ENCODE data around the gene FAM53B.

The FAM53B gene

DNA sequence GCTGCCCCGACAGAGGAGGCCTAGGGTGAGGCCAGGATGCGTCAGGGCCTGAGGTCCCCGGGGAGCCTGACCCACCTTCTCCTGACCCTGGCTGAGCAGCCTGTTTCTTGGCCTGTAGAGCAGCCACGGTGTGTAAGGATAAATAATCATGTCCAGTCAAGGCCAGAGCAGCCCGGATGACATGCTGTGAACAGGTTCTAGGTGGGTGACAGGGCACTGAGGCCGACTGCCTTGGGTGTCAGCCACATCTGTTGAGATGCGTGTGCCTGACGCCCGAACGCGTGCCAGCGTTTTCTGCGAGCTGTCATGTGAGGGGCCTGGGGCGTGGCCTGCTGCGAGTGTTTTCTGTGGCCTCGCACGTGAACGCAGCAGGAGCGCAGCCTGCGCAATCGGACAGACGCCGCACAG is 118.3 kb downstream of the FAM53B start:
- H3K4me1 ChIP-seq (ENCODE audit: control insufficient read depth, insufficient read depth, low read length) = no peaks in the 10 kb centered on the region; the same call in 1 of the 2 replicates
- H3K36me3 ChIP-seq (ENCODE audit: control insufficient read depth in 2 of 2, insufficient read depth in 1 of 2, low read length in 2 of 2) = no peaks in the 10 kb centered on the region
- H3K4me3 ChIP-seq (ENCODE audit: low read depth, low read length) = no peak overlapping the region
- POLR2A ChIA-PET = no interaction called here
- CTCF ChIA-PET = no interaction called here
- no peaks in the 10 kb centered on the region for H3K9me3 ChIP-seq (ENCODE audit: control insufficient read depth, insufficient read depth, low read depth, low read length)
- no peak for TF ChIP-seq ZNF280C (tag by site-specific recombination; IDR thresholded peaks at IDR 0.05)
- TF ChIP-seq ZNF23 (tag by site-specific recombination; IDR thresholded peaks at IDR 0.05; ENCODE audit: borderline replicate concordance) = no peak
- TF ChIP-seq ZNF302 (tag by site-specific recombination; IDR thresholded peaks at IDR 0.05; ENCODE audit: low read depth) = no peak
- no peak for TF ChIP-seq ZNF311 (tag by site-specific recombination; IDR thresholded peaks at IDR 0.05; ENCODE audit: borderline replicate concordance)
- no peak for TF ChIP-seq ZNF423 (tag by site-specific recombination; IDR thresholded peaks at IDR 0.05)
- TF ChIP-seq, protein P1, sequence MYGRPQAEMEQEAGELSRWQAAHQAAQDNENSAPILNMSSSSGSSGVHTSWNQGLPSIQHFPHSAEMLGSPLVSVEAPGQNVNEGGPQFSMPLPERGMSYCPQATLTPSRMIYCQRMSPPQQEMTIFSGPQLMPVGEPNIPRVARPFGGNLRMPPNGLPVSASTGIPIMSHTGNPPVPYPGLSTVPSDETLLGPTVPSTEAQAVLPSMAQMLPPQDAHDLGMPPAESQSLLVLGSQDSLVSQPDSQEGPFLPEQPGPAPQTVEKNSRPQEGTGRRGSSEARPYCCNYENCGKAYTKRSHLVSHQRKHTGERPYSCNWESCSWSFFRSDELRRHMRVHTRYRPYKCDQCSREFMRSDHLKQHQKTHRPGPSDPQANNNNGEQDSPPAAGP (tag by site-specific recombination; IDR thresholded peaks at IDR 0.05) = no peak
- TF ChIP-seq ZNF610 (tag by site-specific recombination; IDR thresholded peaks at IDR 0.05; ENCODE audit: borderline replicate concordance) = no peak
- TF ChIP-seq ZNF132 (tag by site-specific recombination; IDR thresholded peaks at IDR 0.05; ENCODE audit: borderline replicate concordance) = no peak
- TF ChIP-seq, protein P2, sequence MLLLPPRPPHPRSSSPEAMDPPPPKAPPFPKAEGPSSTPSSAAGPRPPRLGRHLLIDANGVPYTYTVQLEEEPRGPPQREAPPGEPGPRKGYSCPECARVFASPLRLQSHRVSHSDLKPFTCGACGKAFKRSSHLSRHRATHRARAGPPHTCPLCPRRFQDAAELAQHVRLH (tag by site-specific recombination; IDR thresholded peaks at IDR 0.05) = no peak
- TF ChIP-seq ZNF768 (tag by site-specific recombination; IDR thresholded peaks at IDR 0.05) = no peak
- no peak for TF ChIP-seq RBAK (tag by site-specific recombination; IDR thresholded peaks at IDR 0.05)
- no peak for TF ChIP-seq CTCF (tag by site-specific recombination; IDR thresholded peaks at IDR 0.05)
- H3K27ac ChIP-seq (ENCODE audit: extremely low read depth, low read depth, low read length) = no peak overlapping the region

DNA sequence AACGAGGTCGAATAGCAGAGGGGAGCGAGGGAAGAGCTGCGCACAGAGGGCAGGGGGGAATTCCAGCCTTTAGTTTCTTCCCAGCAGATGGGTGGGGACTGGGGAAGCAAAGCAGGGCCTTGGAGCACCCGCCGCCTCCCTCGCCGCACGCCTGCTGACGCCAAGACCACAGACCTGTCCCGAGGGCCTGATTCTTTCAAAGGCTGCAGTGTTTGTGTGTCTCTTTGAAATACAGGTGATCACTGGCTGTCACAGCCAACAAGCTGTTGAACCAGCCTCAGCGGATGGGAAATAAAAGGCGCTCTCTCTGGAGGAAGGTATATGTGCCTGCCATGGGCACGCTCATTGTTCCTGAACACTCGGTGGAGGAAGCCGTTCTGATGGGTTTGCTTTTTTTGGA is 119.3 kb downstream of the FAM53B start:
- ChIA-PET CTCF (interaction anchor here (0.9 kb wide), 1 partner anchor 117 kb away, joined by 3 read pairs; no protein-coding TSS in a partner anchor), POLR2A (no interaction called here)
- no peaks in the 10 kb centered on the region for H3K9me3 ChIP-seq (ENCODE audit: control insufficient read depth, insufficient read depth, low read depth, low read length)
- no peak overlapping the region for H3K27ac ChIP-seq (ENCODE audit: extremely low read depth, low read depth, low read length)
- no peak for TF ChIP-seq ZNF530 (tag by site-specific recombination; IDR thresholded peaks at IDR 0.05; ENCODE audit: low read depth)
- no peak for TF ChIP-seq ZNF114 (tag by site-specific recombination; IDR thresholded peaks at IDR 0.05)
- no peak for TF ChIP-seq ZIC2 (tag by site-specific recombination; IDR thresholded peaks at IDR 0.05)
- TF ChIP-seq EGR2 (tag by site-specific recombination; IDR thresholded peaks at IDR 0.05; ENCODE audit: low read depth) = no peak
- TF ChIP-seq ZNF140 (tag by site-specific recombination; IDR thresholded peaks at IDR 0.05) = no peak
- no peak for TF ChIP-seq ZNF324 (tag by site-specific recombination; IDR thresholded peaks at IDR 0.05)
- TF ChIP-seq ZNF426 (tag by site-specific recombination; IDR thresholded peaks at IDR 0.05) = no peak
- no peak for TF ChIP-seq ZNF791 (tag by site-specific recombination; IDR thresholded peaks at IDR 0.05)
- no peak for TF ChIP-seq HOXD13 (CRISPR knock-in tag; IDR thresholded peaks at IDR 0.05; ENCODE audit: borderline replicate concordance)
- TF ChIP-seq ZNF423 (tag by site-specific recombination; IDR thresholded peaks at IDR 0.05) = no peak
- TF ChIP-seq, protein P3, sequence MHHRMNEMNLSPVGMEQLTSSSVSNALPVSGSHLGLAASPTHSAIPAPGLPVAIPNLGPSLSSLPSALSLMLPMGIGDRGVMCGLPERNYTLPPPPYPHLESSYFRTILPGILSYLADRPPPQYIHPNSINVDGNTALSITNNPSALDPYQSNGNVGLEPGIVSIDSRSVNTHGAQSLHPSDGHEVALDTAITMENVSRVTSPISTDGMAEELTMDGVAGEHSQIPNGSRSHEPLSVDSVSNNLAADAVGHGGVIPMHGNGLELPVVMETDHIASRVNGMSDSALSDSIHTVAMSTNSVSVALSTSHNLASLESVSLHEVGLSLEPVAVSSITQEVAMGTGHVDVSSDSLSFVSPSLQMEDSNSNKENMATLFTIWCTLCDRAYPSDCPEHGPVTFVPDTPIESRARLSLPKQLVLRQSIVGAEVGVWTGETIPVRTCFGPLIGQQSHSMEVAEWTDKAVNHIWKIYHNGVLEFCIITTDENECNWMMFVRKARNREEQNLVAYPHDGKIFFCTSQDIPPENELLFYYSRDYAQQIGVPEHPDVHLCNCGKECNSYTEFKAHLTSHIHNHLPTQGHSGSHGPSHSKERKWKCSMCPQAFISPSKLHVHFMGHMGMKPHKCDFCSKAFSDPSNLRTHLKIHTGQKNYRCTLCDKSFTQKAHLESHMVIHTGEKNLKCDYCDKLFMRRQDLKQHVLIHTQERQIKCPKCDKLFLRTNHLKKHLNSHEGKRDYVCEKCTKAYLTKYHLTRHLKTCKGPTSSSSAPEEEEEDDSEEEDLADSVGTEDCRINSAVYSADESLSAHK (tag by site-specific recombination; IDR thresholded peaks at IDR 0.05) = no peak
- no peak for TF ChIP-seq ZBTB11 (tag by site-specific recombination; conservative IDR thresholded peaks at IDR 0.05; ENCODE audit: low read depth)
- TF ChIP-seq ZNF621 (tag by site-specific recombination; IDR thresholded peaks at IDR 0.05) = no peak
- H3K4me1 ChIP-seq (ENCODE audit: control insufficient read depth, insufficient read depth, low read length) = no peaks in the 10 kb centered on the region; the same call in 1 of the 2 replicates
- H3K36me3 ChIP-seq (ENCODE audit: control insufficient read depth in 2 of 2, insufficient read depth in 1 of 2, low read length in 2 of 2) = no peaks in the 10 kb centered on the region
- no peak overlapping the region for H3K4me3 ChIP-seq (ENCODE audit: low read depth, low read length)
